AG04450 (cell line): ENCODE data around the gene USH2A. TPM values are rescaled to one million over a fixed set of nuclear protein-coding genes. Genes with fewer than 3 reads are reported as not detected.

Source experiments
- CTCF ChIA-PET: fragments of 300-600, 350-600 bp; formaldehyde crosslinking; extraction: SDS; loops from one replicate; lab custom pipeline; 2022; ENCODE audit warnings: antibody characterized with exemption, inconsistent platforms; lab: Charles Lee
- POLR2A ChIA-PET: fragments of 350-600 bp; formaldehyde crosslinking; extraction: SDS; loops from one replicate; lab custom pipeline; 2021; ENCODE audit warnings: antibody characterized with exemption, inconsistent platforms; lab: Yijun Ruan, JAX
- DNase-seq: peaks from one replicate; pipeline ENCODE4 v3.0.0-alpha.2; 2011; ENCODE audit warnings: low read depth, low spot score
- H3K27ac ChIP-seq: one replicate; pipeline ENCODE4 v1.5.1; 2012; ENCODE audit warnings: low read depth, low read length, control low read depth
- H3K27me3 ChIP-seq: one replicate; pipeline ENCODE4 v1.6.0; 2012; ENCODE audit warnings: low read length; ENCODE audit not compliant: control insufficient read depth, insufficient read depth
- H3K4me3 ChIP-seq: 2 replicates; pipeline ENCODE4 v1.5.1; 2011; ENCODE audit warnings: mild to moderate bottlenecking, low read depth, low read length, control low read depth
- H3K9me3 ChIP-seq: 2 replicates; pipeline ENCODE4 v1.5.1; 2012; ENCODE audit warnings: low read length; ENCODE audit not compliant: control insufficient read depth, insufficient read depth
- polyA plus RNA-seq: library from polyadenylated mRNA; depleted of rRNA; stranded (reverse); fragments of >200 nt; gene quantifications from 2 replicates; pipeline ENCODE4 v1.2.3, GENCODE V29; 2011
- TF ChIP-seq, protein P1 (sequence below): IDR thresholded peaks from 2 replicates; pipeline ENCODE4 v1.5.1; 2011; ENCODE audit warnings: low read depth, low read length, control low read depth, inconsistent platforms

The USH2A gene
- polyA plus RNA-seq, 1 experiment = 0.01 TPM

DNA sequence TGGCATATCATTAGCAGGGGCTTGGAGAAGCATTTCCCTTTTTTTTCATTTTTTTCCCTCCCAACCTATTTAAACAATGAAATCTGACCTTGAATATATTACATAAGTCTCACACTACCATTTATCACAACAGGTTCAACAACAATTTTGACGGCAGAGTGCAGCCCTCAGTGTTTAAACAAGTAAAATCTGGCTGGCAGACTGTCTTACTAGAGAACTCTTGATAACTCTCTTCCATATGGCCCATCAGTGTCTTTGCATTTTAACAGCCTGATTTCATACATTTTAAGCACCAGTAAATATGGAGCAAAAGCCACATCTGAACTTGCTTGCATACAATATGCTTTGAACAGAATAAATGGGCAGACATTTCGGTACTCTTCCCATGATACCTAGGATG is 643.1 kb downstream of the USH2A start:
- TF ChIP-seq, protein P1, sequence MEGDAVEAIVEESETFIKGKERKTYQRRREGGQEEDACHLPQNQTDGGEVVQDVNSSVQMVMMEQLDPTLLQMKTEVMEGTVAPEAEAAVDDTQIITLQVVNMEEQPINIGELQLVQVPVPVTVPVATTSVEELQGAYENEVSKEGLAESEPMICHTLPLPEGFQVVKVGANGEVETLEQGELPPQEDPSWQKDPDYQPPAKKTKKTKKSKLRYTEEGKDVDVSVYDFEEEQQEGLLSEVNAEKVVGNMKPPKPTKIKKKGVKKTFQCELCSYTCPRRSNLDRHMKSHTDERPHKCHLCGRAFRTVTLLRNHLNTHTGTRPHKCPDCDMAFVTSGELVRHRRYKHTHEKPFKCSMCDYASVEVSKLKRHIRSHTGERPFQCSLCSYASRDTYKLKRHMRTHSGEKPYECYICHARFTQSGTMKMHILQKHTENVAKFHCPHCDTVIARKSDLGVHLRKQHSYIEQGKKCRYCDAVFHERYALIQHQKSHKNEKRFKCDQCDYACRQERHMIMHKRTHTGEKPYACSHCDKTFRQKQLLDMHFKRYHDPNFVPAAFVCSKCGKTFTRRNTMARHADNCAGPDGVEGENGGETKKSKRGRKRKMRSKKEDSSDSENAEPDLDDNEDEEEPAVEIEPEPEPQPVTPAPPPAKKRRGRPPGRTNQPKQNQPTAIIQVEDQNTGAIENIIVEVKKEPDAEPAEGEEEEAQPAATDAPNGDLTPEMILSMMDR = no peak
- ChIA-PET POLR2A (no interaction called here), CTCF (no interaction called here)
- Histone ChIP-seq H3K27me3 (no peaks in the 10 kb centered on the region), H3K27ac (no peak overlapping the region), H3K4me3 (no peak overlapping the region), H3K9me3 (no peaks in the 10 kb centered on the region)
- no peak for DNase-seq

DNA sequence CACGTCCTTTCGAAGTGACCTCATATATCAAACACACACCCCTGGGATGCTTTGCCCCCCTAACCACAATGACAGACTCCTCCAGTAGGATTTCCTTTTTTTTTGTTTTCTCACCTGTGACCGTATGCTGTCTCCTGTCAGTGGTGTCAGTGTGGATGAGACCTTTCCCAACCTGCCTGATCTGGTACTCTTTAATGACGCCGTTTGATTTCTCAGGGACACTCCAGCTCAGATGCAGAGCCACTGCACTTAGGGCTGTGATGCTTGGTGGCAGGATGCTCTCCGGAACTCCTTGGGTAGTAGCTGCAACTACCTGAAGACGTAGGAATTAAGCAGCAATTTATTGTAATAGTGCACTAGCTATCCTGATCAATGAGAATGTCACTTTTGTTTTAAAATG is 643.5 kb downstream of the USH2A start:
- DNase-seq = no peak
- no peaks in the 10 kb centered on the region for H3K9me3 ChIP-seq
- TF ChIP-seq, protein P1 = no peak
- H3K4me3 ChIP-seq = no peak overlapping the region
- ChIA-PET CTCF (no interaction called here), POLR2A (no interaction called here)
- H3K27me3 ChIP-seq = no peaks in the 10 kb centered on the region
- no peak overlapping the region for H3K27ac ChIP-seq

DNA sequence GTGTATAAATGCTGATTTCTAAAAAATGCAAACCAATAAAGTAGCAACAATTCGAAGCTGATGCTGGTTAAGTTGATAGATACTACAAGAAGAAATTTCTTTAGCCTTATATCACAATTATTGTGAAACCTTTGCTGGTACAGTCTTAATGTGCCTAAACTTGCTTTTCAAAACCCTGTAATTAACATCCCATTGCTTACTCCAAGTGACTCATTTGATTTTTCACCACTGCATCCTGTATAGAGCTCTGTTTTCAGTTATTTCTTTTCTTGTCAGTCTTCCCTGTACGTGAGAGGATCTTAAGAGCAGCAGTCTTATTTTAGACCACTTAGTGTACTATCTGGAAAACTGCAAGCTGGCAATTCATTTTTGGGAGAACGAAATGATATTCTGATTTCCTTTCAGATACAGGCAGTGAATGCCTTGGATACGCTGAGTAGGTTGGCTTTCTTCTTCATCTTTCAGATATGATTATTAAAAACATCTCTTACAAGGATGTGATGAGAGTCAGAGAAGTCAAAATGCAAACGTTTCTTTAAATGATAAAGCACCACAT is 645.8 kb downstream of the USH2A start:
- H3K4me3 ChIP-seq = no peak overlapping the region
- TF ChIP-seq, protein P1 = no peak
- CTCF ChIA-PET = no interaction called here
- DNase-seq = no peak
- no peaks in the 10 kb centered on the region for H3K9me3 ChIP-seq
- POLR2A ChIA-PET = no interaction called here
- no peak overlapping the region for H3K27ac ChIP-seq
- H3K27me3 ChIP-seq = no peaks in the 10 kb centered on the region

DNA sequence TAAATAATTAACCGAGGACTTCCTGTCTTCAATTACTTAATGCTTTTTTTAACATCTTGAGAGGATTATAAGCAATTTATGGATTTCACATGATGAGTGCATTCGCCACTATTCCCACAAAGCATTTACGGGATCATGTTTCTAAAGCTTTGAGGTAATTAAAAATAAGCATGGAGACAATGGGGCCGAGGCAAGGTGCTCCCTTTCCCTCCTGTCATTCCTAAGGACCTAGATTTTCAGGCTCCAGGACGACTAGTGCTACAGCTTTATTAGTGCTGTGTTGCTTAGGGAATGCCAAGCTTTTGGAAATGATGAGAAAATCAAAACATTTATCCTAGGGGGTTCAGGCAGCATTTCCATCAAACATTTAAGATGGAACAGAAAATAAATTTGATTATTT is 646.9 kb downstream of the USH2A start:
- TF ChIP-seq, protein P1 = no peak
- POLR2A ChIA-PET = no interaction called here
- no peaks in the 10 kb centered on the region for H3K27me3 ChIP-seq
- H3K27ac ChIP-seq = no peak overlapping the region
- no peak for DNase-seq
- H3K4me3 ChIP-seq = no peak overlapping the region
- H3K9me3 ChIP-seq = no peaks in the 10 kb centered on the region
- CTCF ChIA-PET = no interaction called here

DNA sequence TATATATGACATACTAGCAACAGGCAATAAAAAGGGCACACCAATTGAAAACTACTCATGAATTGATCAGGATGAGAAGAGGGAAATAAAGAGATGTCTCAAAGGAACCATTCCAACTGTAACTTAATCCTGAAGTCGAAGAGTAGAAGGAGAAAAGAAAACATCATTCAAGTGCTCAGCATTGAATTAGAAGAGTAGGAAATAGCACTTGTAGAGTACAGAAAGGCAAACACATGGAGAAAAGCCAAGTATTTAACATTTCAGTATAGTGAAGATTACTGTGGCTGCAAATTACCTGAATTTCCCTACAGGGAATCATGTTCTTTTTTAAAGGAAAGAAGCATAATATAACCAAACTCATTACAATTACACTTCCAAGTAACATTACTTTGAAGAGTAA is 651.1 kb downstream of the USH2A start:
- TF ChIP-seq, protein P1 = no peak
- POLR2A ChIA-PET = no interaction called here

More for the DNA sequence above, 651.1 kb downstream of the USH2A start:
- H3K27me3 ChIP-seq = no peaks in the 10 kb centered on the region
- no peak for DNase-seq
- CTCF ChIA-PET = no interaction called here
- no peak overlapping the region for H3K4me3 ChIP-seq
- H3K27ac ChIP-seq = no peak overlapping the region
- H3K9me3 ChIP-seq = no peaks in the 10 kb centered on the region; the same call in 1 of the 2 replicates
